Effector CD8-positive, alpha-beta T cell (primary cell): Measurements from ENCODE around the gene QSER1.

Experiments
- DNase-seq: peaks from one replicate; lab custom pipeline; 2025; lab: John Stamatoyannopoulos, UW

QSER1 gene

GRCh38 chr11:32890843-32891656 is 1.6 kb upstream of the QSER1 start:
- DNase-seq: no peak

- no peak for DNase-seq
These were observed 805 bp upstream of the QSER1 start for GRCh38 chr11:32891657-32892354.

- no peak for DNase-seq
These were observed 407 bp downstream of the QSER1 start for GRCh38 chr11:32893093-32893342.

GRCh38 chr11:32893343-32894148 is 935 bp downstream of the QSER1 start:
- peak; percentile 51 for DNase-seq

- DNase-seq: no peak
These were observed 1.7 kb downstream of the QSER1 start for GRCh38 chr11:32894149-32894827.

- DNase-seq: no peak
These were observed 2.3 kb downstream of the QSER1 start for GRCh38 chr11:32894921-32895320.

GRCh38 chr11:32895471-32895870 is 2.9 kb downstream of the QSER1 start:
- no peak for DNase-seq

GRCh38 chr11:32897103-32897502 is 4.5 kb downstream of the QSER1 start:
- no peak for DNase-seq

- no peak for DNase-seq
These were observed 6.8 kb downstream of the QSER1 start for GRCh38 chr11:32899438-32899837.

- no peak for DNase-seq
These were observed 9.6 kb downstream of the QSER1 start for GRCh38 chr11:32902089-32902665.

- no peak for DNase-seq
These were observed 12.5 kb downstream of the QSER1 start for GRCh38 chr11:32905028-32905667.

GRCh38 chr11:32908619-32909018 is 16.0 kb downstream of the QSER1 start:
- DNase-seq: no peak

- DNase-seq: no peak
These were observed 18.8 kb downstream of the QSER1 start for GRCh38 chr11:32911413-32911812.

- DNase-seq: no peak
These were observed 20.8 kb downstream of the QSER1 start for GRCh38 chr11:32913445-32913844.

GRCh38 chr11:32916361-32916760 is 23.8 kb downstream of the QSER1 start:
- no peak for DNase-seq

GRCh38 chr11:32916994-32917393 is 24.4 kb downstream of the QSER1 start:
- DNase-seq: no peak

- no peak for DNase-seq
These were observed 25.8 kb downstream of the QSER1 start for GRCh38 chr11:32918427-32918826.

- DNase-seq: no peak
These were observed 26.7 kb downstream of the QSER1 start for GRCh38 chr11:32919338-32919737.

GRCh38 chr11:32920570-32920969 is 28.0 kb downstream of the QSER1 start:
- DNase-seq: no peak

- DNase-seq: no peak
These were observed 28.6 kb downstream of the QSER1 start for GRCh38 chr11:32921204-32921603.

GRCh38 chr11:32931606-32932005 is 39.0 kb downstream of the QSER1 start:
- DNase-seq: no peak
